HepG2 (cell line): ENCODE data around the gene PLIN3. TPM values are rescaled to one million over a fixed set of nuclear protein-coding genes. Genes with fewer than 3 reads are reported as not detected.

Experiments used
- ATAC-seq: fragments of 200-7000 bp; cut with Tn5 transposase; 3 replicates; pipeline ENCODE4 v1.9.1; 2020; ENCODE audit warnings: mild to moderate bottlenecking, moderate library complexity
- Bru-seq: library from RNA; stranded (reverse); fragments of 400-500 nt; gene quantifications from one replicate; lab custom pipeline; 2021; lab: Mats Ljungman, UMichigan
- BruChase-seq, 2 experiments: library from RNA; stranded (reverse); fragments of 400-500 nt; gene quantifications; one replicate each; lab custom pipeline; 2021; lab: Mats Ljungman, UMichigan
- BruUV-seq: library from RNA; stranded (reverse); fragments of 400-500 nt; replicated peaks from 2 replicates; lab custom pipeline; 2021; lab: Mats Ljungman, UMichigan
- CTCF ChIA-PET: fragments of 300-600 bp; formaldehyde crosslinking; extraction: SDS; loops from one replicate; lab custom pipeline; 2021; ENCODE audit warnings: low total read pairs, inconsistent platforms, low intra/inter-chr PET ratio; lab: Yijun Ruan, JAX
- POLR2A ChIA-PET: fragments of 350-600 bp; sonication (Branson Sonifier 250); formaldehyde crosslinking; loops from one replicate; lab custom pipeline; 2020; ENCODE audit warnings: antibody characterized with exemption, inconsistent platforms; lab: Yijun Ruan, JAX
- DNase-seq: peaks from one replicate; pipeline ENCODE4 v3.0.0-alpha.2; 2015; ENCODE audit warnings: low spot score
- FAIRE-seq: peaks from 3 replicates; lab custom pipeline; 2011; peaks lifted over from hg19 to GRCh38; lab: Jason Lieb, UNC
- H2AFZ ChIP-seq: one replicate; pipeline ENCODE4 v1.6.1; 2011; ENCODE audit warnings: low read length, inconsistent platforms
- H3K27ac ChIP-seq: fragments of 300-600 bp; 3 replicates; pipeline ENCODE4 v1.8.0; 2011; ENCODE audit warnings: mixed run types, mild to moderate bottlenecking, mixed read lengths, low read length, inconsistent platforms; ENCODE audit not compliant: insufficient read depth; ENCODE audit errors: extremely low read length
- H3K27me3 ChIP-seq, 2 experiments: fragments of 200-600 bp in 1 of 2; 2 replicates in 1 of 2; 3 replicates in 1 of 2; pipeline versions ENCODE4 v1.6.0 to v1.8.0; 2011; ENCODE audit warnings: low read length in 2 of 2, mild to moderate bottlenecking in 2 of 2, moderate library complexity in 2 of 2, inconsistent platforms in 1 of 2; ENCODE audit not compliant: insufficient read depth in 2 of 2, control insufficient read depth in 1 of 2
- H3K36me3 ChIP-seq, 2 experiments: fragments of 200-600 bp in 1 of 2; replicated peaks in 1 of 2; 2 replicates in 1 of 2; 3 replicates in 1 of 2; pipeline versions ENCODE4 v1.5.1 to v1.8.0; 2011; ENCODE audit warnings: low read length in 2 of 2, inconsistent platforms in 1 of 2; ENCODE audit not compliant: insufficient read depth in 2 of 2, control insufficient read depth in 1 of 2
- H3K4me1 ChIP-seq: 2 replicates; pipeline ENCODE4 v1.5.1; 2012; ENCODE audit warnings: low read length, inconsistent platforms; ENCODE audit not compliant: insufficient read depth
- H3K4me2 ChIP-seq: 2 replicates; pipeline ENCODE4 v1.6.0; 2011; ENCODE audit warnings: low read depth, low read length, inconsistent platforms
- H3K4me3 ChIP-seq, 3 experiments: fragments of 200-600 bp in 1 of 3; sonication (generic), shearing (Covaris generic) in 1 of 3; replicated peaks in 1 of 3; 2 replicates each; pipeline ENCODE4 v1.5.1; 2011 to 2016; ENCODE audit warnings: low read length in 3 of 3, inconsistent platforms in 2 of 3, low read depth in 2 of 3, mild to moderate bottlenecking in 2 of 3, control low read depth in 1 of 3, mixed read lengths in 1 of 3; ENCODE audit not compliant: insufficient read depth in 1 of 3
- H3K79me2 ChIP-seq: one replicate; pipeline ENCODE4 v1.6.1; 2011; ENCODE audit warnings: low read length, inconsistent platforms; ENCODE audit not compliant: insufficient read depth
- H3K9ac ChIP-seq: 2 replicates; pipeline ENCODE4 v1.6.0; 2011; ENCODE audit warnings: mild to moderate bottlenecking, low read depth, low read length, inconsistent platforms; ENCODE audit not compliant: insufficient read depth
- H3K9me3 ChIP-seq: 2 replicates; pipeline ENCODE4 v1.5.1; 2012; ENCODE audit warnings: mild to moderate bottlenecking, low read length
- H4K20me1 ChIP-seq: 2 replicates; pipeline ENCODE4 v1.6.0; 2011; ENCODE audit warnings: inconsistent platforms, mild to moderate bottlenecking, low read length, moderate library complexity; ENCODE audit not compliant: insufficient read depth
- EEA1 ChIP-seq: sonication (generic); formaldehyde crosslinking; IDR thresholded peaks from 2 replicates; pipeline ENCODE4 v1.5.1; 2020; ENCODE audit warnings: mild to moderate bottlenecking, missing genetic modification reagents, borderline replicate concordance
- KAT7 ChIP-seq: IDR thresholded peaks from 2 replicates; pipeline ENCODE4 v1.6.1; 2018; ENCODE audit warnings: borderline replicate concordance, missing compliant biosample characterization
- KAT8 ChIP-seq: IDR thresholded peaks from 2 replicates; pipeline ENCODE4 v1.6.1; 2016; ENCODE audit warnings: missing genetic modification reagents, missing compliant biosample characterization
- NPAS2 ChIP-seq: sonication (generic); formaldehyde crosslinking; IDR thresholded peaks from 2 replicates; pipeline ENCODE4 v1.8.0; 2022; ENCODE audit warnings: mild to moderate bottlenecking, missing genetic modification reagents, borderline replicate concordance
- RARG ChIP-seq: sonication (generic); formaldehyde crosslinking; IDR thresholded peaks from 2 replicates; pipeline ENCODE4 v1.4.0; 2020; ENCODE audit warnings: low read depth, mild to moderate bottlenecking, missing genetic modification reagents
- RBM22 ChIP-seq: fragments of 200-400 bp; formaldehyde crosslinking; optimal IDR thresholded peaks from 2 replicates; pipeline ENCODE3; 2017; ENCODE audit warnings: mild to moderate bottlenecking, low read length, moderate library complexity
- REL ChIP-seq: sonication (generic); formaldehyde crosslinking; conservative IDR thresholded peaks from 2 replicates; pipeline ENCODE4 v1.8.0; 2022; ENCODE audit warnings: mild to moderate bottlenecking, missing genetic modification reagents, moderate library complexity
- TBP ChIP-seq: sonication (generic); formaldehyde crosslinking; IDR thresholded peaks from 2 replicates; pipeline ENCODE4 v1.5.0; 2020; ENCODE audit warnings: missing genetic modification reagents
- TSC22D2 ChIP-seq: sonication (generic); formaldehyde crosslinking; IDR thresholded peaks from 2 replicates; pipeline ENCODE4 v1.5.1; 2020; ENCODE audit warnings: missing genetic modification reagents, mild to moderate bottlenecking, borderline replicate concordance
- ZNF136 ChIP-seq: sonication (generic); formaldehyde crosslinking; IDR thresholded peaks from 2 replicates; pipeline ENCODE4 v1.8.1; 2022; ENCODE audit warnings: low read depth, mild to moderate bottlenecking, moderate library complexity, missing genetic modification reagents
- ZNF329 ChIP-seq: sonication (generic); formaldehyde crosslinking; IDR thresholded peaks from 2 replicates; pipeline ENCODE4 v1.9.0; 2021; ENCODE audit warnings: low read depth, mild to moderate bottlenecking, missing genetic modification reagents
- WGBS: methylation state at CpG from one replicate; pipeline ENCODE4 v1.1.6; 2017; ENCODE audit warnings: low lambda C conversion rate; 5-methylcytosine and 5-hydroxymethylcytosine counted together
- in situ Hi-C: cut with HindIII; loops from 2 replicates; pipeline ENCODE4 v1.10.0; 2017; ENCODE audit warnings: low pct_unique_long_range_greater_than_20kb; ENCODE audit not compliant: extremely low pct_ligation_motif_present
- intact Hi-C: fragments of 100-400 bp; cut with micrococcal nuclease; formaldehyde crosslinking; loops from one replicate; pipeline ENCODE4 v1.10.0; 2022; ENCODE audit not compliant: unreplicated experiment
- long read RNA-seq, 2 experiments: library from RNA in 1 of 2; library from polyadenylated mRNA in 1 of 2; stranded (forward) in 1 of 2; unstranded in 1 of 2; transcript quantifications; one replicate each; pipeline ENCODE4 v2.0.0, GENCODE V29; 2019 to 2022
- polyA minus RNA-seq, 3 experiments: library from RNA; depleted of rRNA, polyadenylated mRNA; stranded (reverse); fragments of >200 nt; gene quantifications; 2 replicates each; pipeline ENCODE4 v1.2.3, GENCODE V29; 2011; ENCODE audit warnings: low replicate concordance in 1 of 3
- polyA plus RNA-seq, 8 experiments: library from polyadenylated mRNA; depleted of rRNA in 3 of 8; stranded (reverse) in 7 of 8; unstranded in 1 of 8; fragments of >200 nt; fragmentation: Illumina TruSeq in 4 of 8; extraction: Trizol in 4 of 8; gene quantifications; 2 replicates each; pipeline versions ENCODE4 v1.2.1 to v1.2.3, GENCODE V29; 2011 to 2016; ENCODE audit warnings: low read depth in 4 of 8, missing spikeins in 1 of 8, mixed read lengths in 1 of 8; ENCODE audit not compliant: insufficient read depth in 1 of 8
- total RNA-seq, 5 experiments: library from RNA; depleted of rRNA; stranded (reverse); fragments of >200 nt; fragmentation: Illumina TruSeq; extraction: Trizol; gene quantifications; 2 replicates each; pipeline ENCODE4 v1.2.3, GENCODE V29; 2016; ENCODE audit warnings: low read depth in 1 of 5
- TF ChIP-seq, protein P1 (sequence below): sonication (generic); formaldehyde crosslinking; IDR thresholded peaks from 2 replicates; pipeline ENCODE4 v1.5.0; 2020; ENCODE audit warnings: missing genetic modification reagents
- TF ChIP-seq, protein P2 (sequence below): sonication (generic); formaldehyde crosslinking; IDR thresholded peaks from 2 replicates; pipeline ENCODE4 v1.5.0; 2020; ENCODE audit warnings: missing genetic modification reagents, mild to moderate bottlenecking, borderline replicate concordance

Gene PLIN3, protein sequence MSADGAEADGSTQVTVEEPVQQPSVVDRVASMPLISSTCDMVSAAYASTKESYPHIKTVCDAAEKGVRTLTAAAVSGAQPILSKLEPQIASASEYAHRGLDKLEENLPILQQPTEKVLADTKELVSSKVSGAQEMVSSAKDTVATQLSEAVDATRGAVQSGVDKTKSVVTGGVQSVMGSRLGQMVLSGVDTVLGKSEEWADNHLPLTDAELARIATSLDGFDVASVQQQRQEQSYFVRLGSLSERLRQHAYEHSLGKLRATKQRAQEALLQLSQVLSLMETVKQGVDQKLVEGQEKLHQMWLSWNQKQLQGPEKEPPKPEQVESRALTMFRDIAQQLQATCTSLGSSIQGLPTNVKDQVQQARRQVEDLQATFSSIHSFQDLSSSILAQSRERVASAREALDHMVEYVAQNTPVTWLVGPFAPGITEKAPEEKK
- total RNA-seq (2016; rRNA removed; fragmentation: Illumina TruSeq; extraction: Trizol): 49.3 and 59.8 TPM in 2 replicates
- total RNA-seq (2016; cell fraction: cytosol; rRNA removed; fragmentation: Illumina TruSeq; extraction: Trizol; ENCODE audit: low read depth): 8.6 and 11.0 TPM in 2 replicates
- total RNA-seq (2016; cell fraction: insoluble cytoplasmic fraction; rRNA removed; fragmentation: Illumina TruSeq; extraction: Trizol): 52.7 and 59.0 TPM in 2 replicates
- 25.3 and 25.7 TPM in 2 replicates for total RNA-seq (2016; cell fraction: membrane; rRNA removed; fragmentation: Illumina TruSeq; extraction: Trizol)
- 20.1 and 21.0 TPM in 2 replicates for total RNA-seq (2016; cell fraction: nucleus; rRNA removed; fragmentation: Illumina TruSeq; extraction: Trizol)
- 57.9 and 69.4 TPM in 2 replicates for polyA plus RNA-seq (2011; rRNA removed)
- polyA plus RNA-seq (2011; cell fraction: cytosol; rRNA removed): 64.8 and 97.9 TPM in 2 replicates
- polyA plus RNA-seq (2011; cell fraction: nucleus; rRNA removed): 34.7 and 36.0 TPM in 2 replicates
- 36.2 and 55.0 TPM in 2 replicates for polyA plus RNA-seq (2012)
- 10.8 and 11.1 TPM in 2 replicates for polyA plus RNA-seq (2016; cell fraction: cytosol; fragmentation: Illumina TruSeq; extraction: Trizol; ENCODE audit: low read depth)
- polyA plus RNA-seq (2016; cell fraction: insoluble cytoplasmic fraction; fragmentation: Illumina TruSeq; extraction: Trizol; ENCODE audit: low read depth): 68.3 and 74.9 TPM in 2 replicates
- 20.0 and 20.9 TPM in 2 replicates for polyA plus RNA-seq (2016; cell fraction: membrane; fragmentation: Illumina TruSeq; extraction: Trizol; ENCODE audit: low read depth)
- 31.2 and 32.3 TPM in 2 replicates for polyA plus RNA-seq (2016; cell fraction: nucleus; fragmentation: Illumina TruSeq; extraction: Trizol; ENCODE audit: insufficient read depth, low read depth)
- 93.3 and 183 TPM in 2 replicates for polyA minus RNA-seq (2011; rRNA and poly(A)+ RNA removed; ENCODE audit: low replicate concordance)
- 76.8 and 81.5 TPM in 2 replicates for polyA minus RNA-seq (2011; cell fraction: cytosol; rRNA and poly(A)+ RNA removed)
- polyA minus RNA-seq (2011; cell fraction: nucleus; rRNA and poly(A)+ RNA removed): 26.5 and 32.3 TPM in 2 replicates
- Bru-seq, nascent RNA: percentile 64 among the genes with signal in this experiment
- percentile 78 among the genes with signal in this experiment for BruChase-seq, experiment 1, labeled RNA remaining after a 6-hour chase
- BruChase-seq, experiment 2, labeled RNA remaining after a 2-hour chase: percentile 68 among the genes with signal in this experiment
- long read RNA-seq, experiment 1, transcript PLIN3-202 (8 exons, 1,535 nt): minor isoform, 8 of 353 reads
- long read RNA-seq, experiment 1, transcript PLIN3-201 (8 exons, 2,333 nt): major isoform, 270 of 353 reads
- long read RNA-seq, experiment 1, partial matches to known transcripts: 53 of 353 reads
- long read RNA-seq, experiment 1, other reads (novel, unspliced or antisense): 19 of 353 reads
- long read RNA-seq, experiment 2, transcript PLIN3-201 (8 exons, 2,333 nt): major isoform, 129 of 294 reads
- long read RNA-seq, experiment 2, transcript PLIN3-202 (8 exons, 1,535 nt): minor isoform, 9 of 294 reads
- long read RNA-seq, experiment 2, partial matches to known transcripts: 95 of 294 reads
- long read RNA-seq, experiment 2, other reads (novel, unspliced or antisense): 59 of 294 reads

DNA sequence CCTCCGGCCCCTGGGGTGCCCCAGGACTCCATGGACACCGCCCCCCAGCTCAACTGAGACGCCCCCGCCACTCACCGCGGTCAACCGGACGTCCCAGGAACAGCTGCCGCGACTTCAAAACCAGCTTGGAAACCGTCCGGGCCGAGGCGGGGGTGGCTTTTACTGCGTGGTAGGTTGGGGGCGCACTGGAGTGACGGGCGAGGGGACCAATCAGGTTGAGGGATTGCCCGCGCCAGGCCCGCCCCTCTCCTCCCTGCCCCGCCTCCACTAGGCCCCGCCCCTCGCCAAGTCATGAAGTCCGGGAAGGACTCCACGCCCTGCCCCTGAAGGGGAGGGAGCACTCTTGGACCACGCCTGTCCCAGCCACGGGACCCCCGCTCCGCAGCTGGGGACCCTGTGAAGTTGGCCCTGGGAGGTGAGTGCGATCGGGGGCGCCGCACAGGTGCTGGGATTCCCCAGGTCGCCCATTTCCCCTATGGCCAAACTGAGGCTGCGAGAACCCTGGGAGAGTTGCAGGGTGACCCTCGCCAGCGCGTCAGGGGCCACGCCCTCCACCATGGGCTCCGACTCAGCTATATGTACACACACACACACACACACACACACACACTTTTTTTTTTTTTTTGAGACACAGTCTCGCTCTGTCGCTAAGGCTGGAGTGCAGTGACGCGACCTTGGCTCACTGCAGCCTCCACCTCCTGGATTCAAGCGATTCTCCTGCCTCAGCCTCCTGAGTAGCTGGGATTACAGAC lies at the start of gene PLIN3:
Gene PLIN3 (minus strand): TSS at position 134 of the 752 bp plus-strand sequence. CDS start 6,273 bp downstream, outside the sequence.
- H3K27me3 ChIP-seq: no peaks in the 10 kb centered on the region; a peak in 1 of 5 replicates
- intact Hi-C loops: no loop called here
- peak within 1 kb of the TSS; percentile 70 for H3K27ac ChIP-seq
- H4K20me1 ChIP-seq: peaks cover 9% of the 10 kb centered on the region; the same call in 1 of the 2 replicates
- POLR2A ChIA-PET: interaction anchor here (0.7 to 1.9 kb wide), 9 partner anchors 11 to 101 kb away, joined by 3 to 8 read pairs (median 6); partner anchors contain the start of genes FEM1A and KDM4B
- BruUV-seq: no TSS peak
- DNase-seq (peak; percentile 89), ATAC-seq (peak; percentile 79), FAIRE-seq (no peak)
- H3K4me2 ChIP-seq: peak within 1 kb of the TSS; percentile 96
- H3K4me3 ChIP-seq: peak within 1 kb of the TSS; percentile 83 to 99 (median 87)
- no peaks in the 10 kb centered on the region; a peak in 1 of 5 replicates for H3K36me3 ChIP-seq
- 4% methylated on average over 11 of the region's 46 CpGs for WGBS
- no peaks in the 10 kb centered on the region for H3K9me3 ChIP-seq
- in situ Hi-C loops: no loop called here
- peaks cover 46% of the 10 kb centered on the region for H3K4me1 ChIP-seq
- H3K9ac ChIP-seq: peak within 1 kb of the TSS; percentile 80
- H3K79me2 ChIP-seq: peaks cover 24% of the 10 kb centered on the region
- no peak within 1 kb of the TSS for H2AFZ ChIP-seq
- CTCF ChIA-PET: no interaction called here
- TF ChIP-seq ZNF136 (CRISPR knock-in tag) (no peak), KAT8 (0 out of 2 replicates have a peak, but pooled peaks have one; percentile 24), RARG (CRISPR knock-in tag) (no peak), TSC22D2 (no peak), NPAS2 (CRISPR knock-in tag) (no peak), TBP (no peak), KAT7 (CRISPR knock-in tag) (no peak), EEA1 (CRISPR knock-in tag) (no peak; the same call in 1 of the 2 replicates), RBM22 (no peak), REL (CRISPR knock-in tag) (no peak), ZNF329 (CRISPR knock-in tag) (no peak; the same call in 1 of the 2 replicates)
- TF ChIP-seq, protein P1, sequence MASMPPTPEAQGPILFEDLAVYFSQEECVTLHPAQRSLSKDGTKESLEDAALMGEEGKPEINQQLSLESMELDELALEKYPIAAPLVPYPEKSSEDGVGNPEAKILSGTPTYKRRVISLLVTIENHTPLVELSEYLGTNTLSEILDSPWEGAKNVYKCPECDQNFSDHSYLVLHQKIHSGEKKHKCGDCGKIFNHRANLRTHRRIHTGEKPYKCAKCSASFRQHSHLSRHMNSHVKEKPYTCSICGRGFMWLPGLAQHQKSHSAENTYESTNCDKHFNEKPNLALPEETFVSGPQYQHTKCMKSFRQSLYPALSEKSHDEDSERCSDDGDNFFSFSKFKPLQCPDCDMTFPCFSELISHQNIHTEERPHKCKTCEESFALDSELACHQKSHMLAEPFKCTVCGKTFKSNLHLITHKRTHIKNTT (CRISPR knock-in tag): no peak
- TF ChIP-seq, protein P2, sequence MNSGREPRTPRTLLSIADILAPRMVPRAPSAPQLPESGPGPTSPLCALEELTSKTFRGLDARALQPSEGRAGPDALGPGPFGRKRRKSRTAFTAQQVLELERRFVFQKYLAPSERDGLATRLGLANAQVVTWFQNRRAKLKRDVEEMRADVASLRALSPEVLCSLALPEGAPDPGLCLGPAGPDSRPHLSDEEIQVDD (CRISPR knock-in tag): no peak
